Adipose tissue (tissue), 3 donors: ENCODE results near the gene PRKACA. TPM values are rescaled to one million over a fixed set of nuclear protein-coding genes. Genes with fewer than 3 reads are reported as not detected.
"Not testable (repeated sequence)": the region's sequence is repeated elsewhere in the genome, so short reads cannot be mapped to it uniquely, and the experiment has no call there.

Experiments
- H3K27ac ChIP-seq: one replicate; pipeline ENCODE4 v1.5.1; 2013; ENCODE audit warnings: low read depth, low read length
- WGBS, 3 donors: extraction: QIAGEN DNeasy Blood & Tissue Kit; methylation state at CpG; one replicate each; pipeline ENCODE4 v1.1.7; 2013; 5-methylcytosine and 5-hydroxymethylcytosine counted together
- polyA plus RNA-seq, 3 donors: library from polyadenylated mRNA; stranded (reverse); fragments of 200-250 nt; gene quantifications; one replicate each; pipeline ENCODE4 v1.2.3, GENCODE V29; 2013
- donor health status: healthy with polysubstance abuse.
- donor health status: Bipolar disorder and iron deficiency.
- donor health status: healthy.

PRKACA gene
- polyA plus RNA-seq, 3 donors, result 29.8 to 95.5 (median 73.2) TPM

DNA sequence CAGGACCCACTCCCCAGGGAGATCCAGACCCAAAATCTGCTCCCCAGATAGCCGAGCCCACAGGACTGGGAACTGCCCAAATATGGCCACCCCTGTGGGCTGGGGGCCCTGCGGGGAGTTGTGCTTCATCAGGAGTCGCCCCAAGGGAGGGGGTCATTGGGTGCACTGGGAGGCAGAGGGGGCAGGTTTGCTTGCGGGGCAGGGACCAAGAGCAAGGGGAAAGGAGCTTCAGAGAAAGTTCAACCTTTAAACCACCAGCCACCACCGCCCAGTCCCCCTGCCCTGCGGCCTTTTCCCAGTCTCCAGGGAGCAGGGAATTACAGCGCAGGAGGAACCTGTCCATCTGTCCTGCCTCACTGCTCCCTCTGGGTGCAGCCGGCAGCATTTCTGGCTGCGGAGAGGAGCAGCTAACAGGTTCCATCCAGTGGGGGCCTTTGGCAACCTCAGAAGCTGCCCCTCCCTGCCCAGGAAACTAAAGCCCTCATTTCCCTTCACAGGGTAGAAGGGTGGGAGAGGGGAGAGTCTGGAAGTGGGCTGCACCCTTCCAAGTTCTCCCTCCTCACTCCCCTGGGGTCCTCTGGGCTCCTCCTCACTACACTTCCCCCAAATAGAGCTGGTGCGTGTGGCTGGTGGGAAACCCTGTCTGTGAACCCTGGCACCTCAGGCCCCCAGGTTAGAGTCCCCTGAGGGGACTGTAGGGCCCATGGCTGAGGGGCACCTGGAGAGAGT is 32.6 kb upstream of the PRKACA start:
- no peak overlapping the region for H3K27ac ChIP-seq
- 51 to 74% (median 56%) methylated on average over 10 of the region's 10 CpGs for WGBS, 3 donors

DNA sequence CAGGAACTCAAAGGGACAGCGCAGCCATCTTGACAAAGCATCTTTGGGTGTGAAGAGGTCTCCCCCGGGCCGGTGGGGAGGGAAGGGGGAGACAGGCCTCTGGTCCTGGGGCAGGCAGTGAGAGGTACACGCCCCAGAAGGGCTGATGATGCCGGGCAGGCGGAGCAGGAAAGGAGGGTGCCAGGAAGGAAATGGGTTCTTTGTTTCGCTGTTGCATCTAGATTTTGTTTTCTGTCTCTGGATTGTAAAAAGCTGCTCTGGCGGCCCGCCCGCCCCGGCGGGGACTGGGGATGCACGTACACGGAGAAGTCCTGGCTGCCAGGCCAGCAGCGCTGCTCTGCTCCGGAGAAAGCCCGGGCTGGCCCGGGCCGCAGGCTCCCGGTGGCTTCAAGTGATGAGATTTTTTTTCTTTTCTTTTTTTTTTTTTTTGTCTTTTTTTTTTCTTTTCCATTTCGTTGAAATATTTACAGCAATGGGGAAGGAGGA is 32.0 kb upstream of the PRKACA start:
- 6 to 60% (median 20%) methylated on average over 20 to 21 of the region's 21 CpGs for WGBS, 3 donors
- H3K27ac ChIP-seq, result no peak overlapping the region

DNA sequence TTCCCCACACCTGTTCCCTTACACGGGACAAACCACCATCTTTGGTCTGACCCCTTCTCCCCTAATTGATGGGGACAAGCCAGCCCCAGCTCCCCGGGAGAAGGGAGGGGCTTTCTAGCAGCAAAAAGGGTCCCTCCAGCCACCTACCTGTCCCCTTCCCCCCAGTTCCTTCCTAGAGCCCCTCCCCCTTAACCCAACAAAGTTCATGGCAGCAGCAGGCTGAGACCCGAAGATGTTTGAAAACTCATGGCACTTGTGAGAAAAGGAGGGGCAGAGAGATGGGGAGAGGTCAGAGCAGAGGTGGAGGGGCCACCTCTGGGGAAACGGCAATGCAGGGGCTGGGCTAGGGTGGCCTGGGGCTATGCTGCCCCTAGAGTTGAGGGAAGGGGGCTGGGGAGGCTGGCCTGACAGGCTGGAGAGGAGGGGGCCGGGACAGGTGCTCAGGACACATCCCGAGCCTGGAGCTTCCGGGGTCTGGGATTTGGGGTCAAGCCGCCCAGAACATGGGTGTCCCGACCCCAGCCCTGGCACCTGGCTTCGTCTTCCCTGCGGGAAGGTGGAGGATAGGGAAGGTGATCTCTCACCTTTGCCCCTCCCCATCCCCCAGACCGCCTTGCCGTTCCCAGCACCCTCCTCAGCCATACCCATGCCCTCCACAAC is 31.3 kb upstream of the PRKACA start:
- no peak overlapping the region for H3K27ac ChIP-seq
- WGBS, 3 donors, result 58 to 64% (median 62%) methylated on average over 12 to 13 of the region's 13 CpGs

DNA sequence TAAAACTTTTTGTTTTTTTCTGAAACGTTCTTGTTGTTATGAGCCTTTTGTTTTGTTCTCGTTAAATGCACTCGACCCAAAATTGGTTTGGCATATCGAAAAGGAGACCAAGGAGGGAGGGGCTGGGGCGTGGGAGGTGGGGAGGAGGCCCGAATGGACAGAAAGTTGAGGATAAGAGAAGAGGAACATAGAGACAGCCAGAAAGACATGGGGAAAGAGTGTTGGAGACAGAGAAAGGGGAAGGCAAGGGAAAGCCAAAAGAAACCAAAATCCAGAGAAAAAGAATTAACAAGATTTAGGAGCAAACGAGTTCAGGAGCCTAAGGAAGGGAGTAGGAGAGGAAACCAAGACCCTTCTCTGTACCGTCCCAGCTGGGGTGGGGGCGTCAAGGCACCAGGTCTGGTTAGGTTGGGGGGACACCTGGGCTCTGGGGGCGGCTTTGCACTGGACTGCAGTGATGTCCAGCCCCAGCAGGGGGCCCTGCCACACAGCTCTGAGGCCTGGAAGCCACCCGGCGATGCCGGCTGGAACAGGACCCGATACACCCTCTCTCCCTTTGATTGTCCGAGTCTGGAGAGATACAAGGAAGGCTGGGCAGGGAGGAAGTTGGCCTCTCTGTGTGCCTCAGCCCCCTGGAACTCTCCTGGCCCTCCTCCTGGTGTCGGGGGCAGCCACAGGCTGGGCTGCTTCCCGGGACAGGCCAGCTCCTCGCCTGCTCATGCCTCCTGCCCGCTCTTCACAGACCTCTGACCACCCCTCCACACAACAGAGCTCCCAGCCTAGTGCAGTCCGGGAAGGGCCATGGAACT is 30.4 kb upstream of the PRKACA start:
- WGBS, 3 donors, result 26 to 30% (median 29%) methylated on average over 20 of the region's 20 CpGs

DNA sequence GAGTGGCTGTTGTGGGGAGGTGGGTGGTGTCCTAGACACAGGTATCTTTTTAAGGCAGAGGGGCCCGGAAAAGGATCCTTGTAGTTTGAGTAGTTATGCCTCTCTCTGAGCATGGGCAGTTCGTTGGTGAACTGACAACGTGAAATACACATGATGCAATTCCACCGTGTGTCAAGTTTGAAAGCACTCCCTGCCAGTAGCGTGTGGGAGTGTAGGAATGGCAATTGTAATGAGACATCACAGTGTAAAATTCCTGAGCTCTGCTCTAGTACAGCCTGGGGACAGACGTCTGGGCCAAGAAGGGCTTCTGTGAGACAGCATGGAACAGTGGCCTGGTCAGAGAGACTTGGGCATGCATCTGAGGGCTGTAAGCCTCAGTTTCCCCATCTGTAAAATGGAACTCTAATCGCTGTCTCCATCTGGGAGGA is 29.2 kb upstream of the PRKACA start:
- 52 to 68% (median 56%) methylated on average over 7 of the region's 7 CpGs for WGBS, 3 donors
- H3K27ac ChIP-seq, result no peak overlapping the region

More for the DNA sequence above, 30.4 kb upstream of the PRKACA start:
- H3K27ac ChIP-seq, result no peak overlapping the region

DNA sequence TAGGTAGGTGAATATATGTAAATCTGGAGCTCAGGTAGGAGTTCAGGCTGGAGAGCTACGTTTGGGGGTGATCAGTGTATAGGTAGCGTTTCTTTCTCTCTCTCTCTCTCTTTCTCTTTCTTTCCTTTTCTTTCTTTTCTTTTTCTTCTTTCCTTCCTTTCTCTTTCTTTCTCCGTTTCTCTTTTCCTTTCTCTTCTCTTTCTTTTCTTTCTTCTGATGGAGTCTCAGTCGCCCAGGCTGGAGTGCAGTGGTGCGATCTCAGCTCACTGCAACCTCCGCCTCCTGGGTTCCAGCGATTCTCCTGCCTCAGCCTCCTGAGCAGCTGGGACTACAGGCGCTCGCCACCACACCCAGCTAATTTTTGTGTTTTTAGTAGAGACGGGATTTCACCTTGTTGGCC is 28.6 kb upstream of the PRKACA start:
- 91 to 95% (median 93%) methylated on average over 10 of the region's 10 CpGs for WGBS, 3 donors
- H3K27ac ChIP-seq, result not testable (repeated sequence)

DNA sequence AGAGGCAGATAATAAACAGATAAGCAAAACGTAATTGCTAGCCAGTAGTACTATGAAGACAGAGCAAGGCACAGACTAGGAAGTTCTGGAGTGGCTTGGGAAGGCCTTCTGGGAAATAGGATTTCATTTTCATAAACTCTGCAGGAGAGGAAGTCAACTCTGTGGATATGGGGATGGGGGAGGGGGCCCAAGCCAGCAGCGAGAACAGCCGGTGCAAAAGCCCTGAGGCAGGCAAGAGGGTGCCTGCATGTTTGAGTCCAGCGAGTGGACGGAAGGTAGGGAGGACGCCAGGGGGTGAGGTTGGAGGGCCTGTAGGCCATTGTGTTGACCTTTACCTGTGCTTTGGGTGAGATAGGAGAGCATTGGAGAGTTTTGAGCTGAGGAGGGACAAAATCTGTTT is 27.8 kb upstream of the PRKACA start:
- no peak overlapping the region for H3K27ac ChIP-seq
- WGBS, 3 donors, result 83 to 84% (median 84%) methylated on average over 6 of the region's 6 CpGs

DNA sequence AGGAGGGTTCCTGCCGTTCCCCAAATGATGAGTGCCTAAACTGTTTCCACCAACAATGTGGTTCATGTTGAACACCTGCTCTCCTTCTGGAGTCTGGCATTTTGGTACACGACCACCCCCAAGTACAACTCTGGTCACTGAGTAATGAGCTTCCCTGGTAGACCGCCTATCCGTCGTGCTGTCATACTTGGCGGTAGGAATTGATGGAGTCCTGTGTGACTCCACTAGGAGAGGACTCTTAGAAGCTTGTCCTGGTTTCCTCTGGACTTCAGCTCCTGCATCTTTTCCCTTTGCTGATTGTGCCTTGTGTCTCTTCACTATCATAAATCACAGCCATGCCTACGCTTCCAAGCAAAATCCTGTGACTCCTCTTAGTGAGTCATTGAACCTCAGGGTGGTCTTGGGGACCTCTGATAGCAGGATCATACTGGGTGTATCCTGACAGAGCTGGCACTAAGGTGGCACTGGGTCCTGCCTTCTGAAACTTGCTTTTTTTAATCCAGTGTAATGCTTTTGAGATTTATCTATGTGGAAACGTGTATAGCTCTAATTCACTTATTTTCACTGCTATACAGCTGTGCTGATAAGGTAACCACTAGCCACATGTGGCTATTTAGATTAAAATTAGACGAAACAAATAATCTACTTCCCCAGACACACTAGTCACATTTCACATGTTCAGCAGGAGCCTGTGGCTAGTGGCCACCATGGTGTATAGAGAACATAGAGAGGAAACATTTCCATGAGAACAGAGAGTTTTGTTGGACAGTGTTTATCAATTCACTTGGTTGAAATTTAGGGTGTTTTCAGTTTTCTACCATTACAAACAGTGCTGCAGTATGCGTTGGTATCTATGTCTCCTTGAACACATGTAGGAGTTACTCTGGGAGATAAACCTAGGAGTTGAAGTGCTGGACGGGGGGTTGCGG is 25.0 kb upstream of the PRKACA start:
- no peak overlapping the region for H3K27ac ChIP-seq
- 79 to 86% (median 82%) methylated on average over 12 of the region's 12 CpGs for WGBS, 3 donors

DNA sequence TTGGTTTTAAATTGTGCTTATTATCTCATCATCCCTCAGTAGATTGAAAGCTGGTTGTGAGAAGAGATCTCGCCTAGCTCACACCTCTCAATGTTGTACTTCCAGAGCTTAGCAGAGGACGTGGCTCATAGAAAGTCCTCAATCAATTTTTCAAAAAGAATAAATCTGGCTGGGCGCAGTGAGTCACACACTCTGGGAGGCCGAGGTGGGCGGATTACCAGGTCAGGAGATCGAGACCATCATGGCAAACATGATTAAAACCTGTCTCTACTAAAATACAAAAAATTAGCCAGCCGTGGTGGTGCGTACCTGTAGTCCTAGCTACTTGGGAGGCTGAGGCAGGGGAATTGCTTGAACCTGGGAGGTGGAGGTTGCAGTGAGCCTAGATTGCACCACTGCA is 23.5 kb upstream of the PRKACA start:
- WGBS, 3 donors, result 94 to 96% (median 96%) methylated on average over 8 of the region's 8 CpGs
- no peak overlapping the region for H3K27ac ChIP-seq

DNA sequence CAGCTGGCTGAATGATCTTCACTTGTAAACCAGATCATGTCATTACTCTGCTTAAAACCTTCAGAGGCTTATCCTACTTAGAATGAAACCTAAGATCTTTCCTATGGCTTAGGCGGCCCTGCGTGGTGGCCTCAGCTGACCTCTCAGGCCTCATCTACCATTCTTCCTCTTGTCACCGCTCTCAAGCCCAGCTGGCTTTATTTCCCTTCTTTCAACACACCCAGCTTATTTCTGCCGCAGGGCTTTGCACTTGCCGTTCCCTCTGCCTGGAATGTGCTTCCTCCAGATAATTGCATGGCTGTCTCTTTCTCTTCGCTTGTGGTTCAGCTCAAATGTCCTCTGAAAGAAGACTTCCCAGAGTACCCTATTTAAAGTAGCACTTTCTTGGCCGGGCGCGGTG is 22.4 kb upstream of the PRKACA start:
- H3K27ac ChIP-seq, result no peak overlapping the region
- WGBS, 3 donors, result 54 to 92% (median 72%) methylated on average over 9 of the region's 9 CpGs

DNA sequence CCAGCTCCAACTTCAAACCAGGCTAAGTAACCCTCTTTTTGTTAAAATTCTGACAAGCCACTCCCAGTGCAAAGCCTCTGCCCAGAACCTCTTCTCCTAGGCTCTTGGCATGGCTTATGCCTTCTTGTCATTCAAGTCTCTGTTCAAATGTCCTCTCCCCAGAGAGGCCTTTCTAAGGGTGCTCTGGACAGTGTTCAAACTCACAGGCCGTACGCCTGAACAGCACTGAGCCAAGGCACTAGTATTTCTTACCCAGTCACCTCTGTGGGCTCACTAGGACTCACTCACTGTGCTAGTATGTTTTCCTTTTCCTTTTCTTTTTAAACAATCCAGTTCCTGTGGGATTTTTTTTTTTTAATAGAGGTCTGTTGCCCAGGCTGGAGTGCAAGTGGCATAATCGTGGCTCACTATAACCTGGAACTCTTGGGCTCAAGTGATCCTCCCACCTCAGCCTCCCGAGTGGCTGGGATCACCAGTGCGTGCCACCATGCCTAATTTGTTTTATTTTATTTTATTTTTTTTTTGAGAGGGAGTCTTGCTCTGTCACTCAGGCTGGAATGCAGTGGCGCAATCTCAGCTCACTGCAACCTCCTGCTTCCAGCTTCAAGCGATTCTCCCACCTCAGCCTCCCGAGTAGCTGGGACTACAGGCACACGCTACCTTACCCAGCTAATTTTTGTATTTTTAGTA is 21.2 kb upstream of the PRKACA start:
- 61 to 77% (median 74%) methylated on average over 9 of the region's 9 CpGs for WGBS, 3 donors
- no peak overlapping the region for H3K27ac ChIP-seq

DNA sequence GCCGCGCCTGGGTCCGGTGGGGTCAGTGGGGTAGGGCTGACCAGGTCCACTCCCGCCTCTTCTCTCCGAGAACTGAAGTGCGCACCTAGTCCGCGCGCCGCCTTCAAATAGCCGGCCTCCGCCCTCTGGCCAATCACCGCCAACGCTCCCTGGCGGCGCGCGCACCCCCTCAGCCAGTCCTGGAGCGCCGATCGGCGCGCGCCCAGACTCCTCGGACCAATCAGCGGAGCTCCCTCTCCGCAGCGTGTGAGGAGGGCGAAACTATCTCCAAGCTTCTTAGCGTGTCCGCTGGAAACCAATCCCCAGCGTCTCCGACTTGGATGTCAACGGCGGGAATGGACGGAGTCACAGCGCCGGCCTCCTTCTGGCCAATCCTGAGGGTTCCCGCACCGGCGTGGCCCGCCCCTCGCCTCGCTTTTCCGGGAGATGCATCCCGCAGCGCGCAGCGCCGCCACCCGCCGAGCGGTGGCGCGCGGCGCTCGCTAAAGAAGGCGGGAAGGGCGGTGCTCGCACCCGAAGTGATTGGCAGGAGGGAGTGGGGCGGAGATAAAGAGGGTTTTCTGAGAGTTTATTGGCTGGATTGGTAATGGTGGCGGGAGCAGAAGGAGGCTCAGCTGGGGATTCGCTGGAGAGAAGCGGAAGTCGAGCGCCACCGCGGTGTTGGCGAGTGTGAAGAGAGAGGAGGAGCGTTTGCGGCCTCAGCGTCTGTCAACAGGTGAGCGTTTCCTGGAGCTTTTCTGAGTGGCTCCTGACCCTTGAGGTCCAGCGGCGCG is 19.1 kb upstream of the PRKACA start, which contains the start of gene ASF1B:
ASF1B (minus strand) TSS at position 81 of the 773 bp plus-strand sequence. CDS start 133 bp downstream, outside the sequence.
- 0% methylated on average over 74 to 78 of the region's 78 CpGs for WGBS, 3 donors
- H3K27ac ChIP-seq, result no peak within 1 kb of the TSS

DNA sequence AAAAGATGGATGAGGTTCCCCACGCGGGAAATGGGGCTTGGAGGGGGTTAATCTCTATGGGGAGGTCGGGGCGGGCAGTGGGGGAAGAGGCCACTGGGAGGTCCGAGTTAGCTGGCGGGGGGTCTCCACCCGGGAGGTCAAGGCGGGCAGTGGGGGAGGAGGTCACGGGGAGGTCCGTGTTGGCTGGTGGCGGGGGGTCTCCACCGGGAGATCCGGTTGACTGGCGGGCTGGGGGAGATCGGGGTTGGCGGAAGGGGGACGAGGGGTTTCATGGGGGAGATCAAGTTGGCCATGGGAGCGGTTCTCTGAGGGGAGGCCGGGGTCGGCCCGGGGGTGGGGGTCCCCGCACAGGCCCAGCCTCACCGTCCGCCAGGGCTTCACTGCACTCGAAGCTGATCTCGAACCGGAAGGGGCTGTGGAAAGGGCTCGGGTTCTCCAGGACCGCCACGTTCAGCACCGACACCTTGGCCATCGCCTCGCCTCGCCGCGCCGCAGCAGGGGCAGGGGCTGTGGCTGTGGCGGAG is 18.5 kb upstream of the PRKACA start:
- 0 to 1% (median 0%) methylated on average over 20 to 38 of the region's 38 CpGs for WGBS, 3 donors
- H3K27ac ChIP-seq, result no peak overlapping the region

DNA sequence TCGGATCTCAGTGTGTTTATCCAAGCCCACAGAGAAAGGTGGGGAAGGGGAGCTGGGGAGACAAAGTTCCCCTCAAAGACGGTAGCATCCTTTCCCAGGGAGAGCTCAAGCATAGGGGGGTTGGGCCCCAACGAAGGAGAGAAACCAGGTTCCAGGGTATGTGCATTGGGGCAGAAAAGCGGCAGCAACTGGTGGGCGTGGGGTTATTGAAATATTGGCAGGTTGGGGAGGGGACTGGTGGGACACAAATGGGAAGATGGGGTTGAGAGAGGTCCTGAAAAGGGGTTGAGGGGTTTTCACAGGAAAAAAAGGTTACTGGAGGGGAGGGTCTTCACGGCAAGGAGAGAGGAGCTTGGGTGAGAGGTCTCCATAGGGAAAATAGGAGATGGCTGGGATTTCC is 17.8 kb upstream of the PRKACA start:
- no peak overlapping the region for H3K27ac ChIP-seq
- WGBS, 3 donors, result 33 to 52% (median 41%) methylated on average over 6 of the region's 6 CpGs

DNA sequence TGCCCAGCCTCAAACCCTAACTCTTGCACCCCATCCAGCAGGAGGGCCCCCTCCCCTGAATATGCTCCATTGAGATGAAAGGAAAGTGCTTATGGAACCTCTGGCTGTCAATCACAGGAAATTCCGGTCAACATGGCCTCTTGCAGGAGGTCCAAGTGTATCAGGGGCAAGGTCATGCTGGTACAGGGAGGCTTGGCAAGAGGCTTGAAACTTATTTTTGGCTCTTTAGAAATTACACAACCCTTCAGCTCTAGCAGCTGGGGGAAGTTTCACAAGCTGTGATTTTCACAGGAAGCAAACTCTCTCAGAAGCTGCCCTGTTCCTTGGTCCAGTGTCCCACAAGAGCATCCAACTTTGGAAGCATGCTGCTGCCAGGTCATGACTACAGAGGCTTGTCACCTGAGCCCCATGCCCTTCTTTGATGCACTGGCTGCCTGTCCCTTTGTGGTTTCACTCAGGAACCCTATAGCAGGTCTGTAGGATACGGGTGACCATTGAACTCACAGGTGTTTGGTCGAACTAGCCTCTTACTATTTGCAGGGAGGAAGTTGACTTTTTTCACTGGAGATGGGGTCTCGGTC is 10.5 kb upstream of the PRKACA start:
- 47 to 68% (median 48%) methylated on average over 4 of the region's 4 CpGs for WGBS, 3 donors
- H3K27ac ChIP-seq, result no peak overlapping the region

DNA sequence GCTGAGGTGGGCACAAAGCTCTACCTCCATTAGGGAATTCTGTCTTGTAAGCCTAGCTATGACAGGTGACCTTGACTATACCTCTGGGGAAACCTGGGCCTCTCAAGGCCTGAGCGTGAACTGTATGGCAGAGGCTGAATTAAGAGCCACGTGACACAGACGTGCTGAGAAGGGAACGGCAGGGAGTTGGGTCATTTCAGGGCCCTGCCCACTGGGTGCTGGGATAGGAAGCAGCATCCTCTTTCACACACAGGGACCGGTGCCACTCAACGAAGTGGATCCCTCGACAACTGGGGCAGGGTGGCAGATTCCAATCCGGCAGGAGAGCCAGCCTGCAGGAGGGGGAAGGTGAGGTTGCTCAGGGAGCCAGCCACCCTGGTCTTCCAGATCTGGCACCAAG is 9.6 kb upstream of the PRKACA start:
- no peak overlapping the region for H3K27ac ChIP-seq
- WGBS, 3 donors, result 43 to 65% (median 50%) methylated on average over 8 of the region's 8 CpGs
